PC-9 (cell line): ENCODE results near the gene GPR22.

Source experiments
- EZH2 ChIP-seq: fragments of 200-600 bp; sonication (generic); IDR thresholded peaks from 2 replicates; pipeline ENCODE4 v1.8.0; 2017; ENCODE audit warnings: antibody characterized with exemption, low read depth
- TF ChIP-seq, protein P1 (sequence below): fragments of 200-600 bp; sonication (generic); conservative IDR thresholded peaks from 2 replicates; pipeline ENCODE4 v1.6.1; 2017; ENCODE audit warnings: mixed run types, antibody characterized with exemption, mild to moderate bottlenecking, moderate library complexity

DNA sequence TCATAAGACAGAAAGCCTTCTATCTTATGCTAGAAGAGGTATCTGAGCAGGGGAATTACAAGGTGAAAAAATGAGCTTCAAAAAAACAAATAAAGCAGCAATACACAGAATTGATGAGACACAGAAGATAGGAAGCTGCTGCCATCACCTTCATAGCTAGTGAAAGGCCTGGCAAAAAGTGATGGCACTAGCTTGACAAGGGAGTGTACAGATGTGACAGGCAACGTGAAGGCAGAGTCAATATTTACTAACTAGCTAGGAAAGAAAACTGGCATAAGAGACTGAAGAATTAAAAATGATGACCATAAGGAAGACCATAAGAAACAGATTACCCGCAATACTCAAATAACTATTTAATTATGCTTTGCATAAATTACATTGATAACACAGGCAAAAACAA is 9.4 kb downstream of the GPR22 start:
- TF ChIP-seq, protein P1, sequence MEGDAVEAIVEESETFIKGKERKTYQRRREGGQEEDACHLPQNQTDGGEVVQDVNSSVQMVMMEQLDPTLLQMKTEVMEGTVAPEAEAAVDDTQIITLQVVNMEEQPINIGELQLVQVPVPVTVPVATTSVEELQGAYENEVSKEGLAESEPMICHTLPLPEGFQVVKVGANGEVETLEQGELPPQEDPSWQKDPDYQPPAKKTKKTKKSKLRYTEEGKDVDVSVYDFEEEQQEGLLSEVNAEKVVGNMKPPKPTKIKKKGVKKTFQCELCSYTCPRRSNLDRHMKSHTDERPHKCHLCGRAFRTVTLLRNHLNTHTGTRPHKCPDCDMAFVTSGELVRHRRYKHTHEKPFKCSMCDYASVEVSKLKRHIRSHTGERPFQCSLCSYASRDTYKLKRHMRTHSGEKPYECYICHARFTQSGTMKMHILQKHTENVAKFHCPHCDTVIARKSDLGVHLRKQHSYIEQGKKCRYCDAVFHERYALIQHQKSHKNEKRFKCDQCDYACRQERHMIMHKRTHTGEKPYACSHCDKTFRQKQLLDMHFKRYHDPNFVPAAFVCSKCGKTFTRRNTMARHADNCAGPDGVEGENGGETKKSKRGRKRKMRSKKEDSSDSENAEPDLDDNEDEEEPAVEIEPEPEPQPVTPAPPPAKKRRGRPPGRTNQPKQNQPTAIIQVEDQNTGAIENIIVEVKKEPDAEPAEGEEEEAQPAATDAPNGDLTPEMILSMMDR: no peak
- TF ChIP-seq EZH2: no peak
